ENCODE measurements around the gene EPAS1.

EPAS1 gene

GRCh38 chr2:46326231-46326980, 29.2 kb downstream of the EPAS1 start:
- no peak for DNase-seq

- no peak for DNase-seq
These were observed 30.4 kb downstream of the EPAS1 start for GRCh38 chr2:46327627-46328026.

- DNase-seq = no peak
These were observed 31.1 kb downstream of the EPAS1 start for GRCh38 chr2:46328291-46328690.

- no peak for DNase-seq
These were observed 31.6 kb downstream of the EPAS1 start for GRCh38 chr2:46328829-46329228.

- DNase-seq = no peak
These were observed 32.1 kb downstream of the EPAS1 start for GRCh38 chr2:46329340-46329739.

- no peak for DNase-seq
These were observed 32.9 kb downstream of the EPAS1 start for GRCh38 chr2:46329803-46330775.

- DNase-seq = no peak
These were observed 34.0 kb downstream of the EPAS1 start for GRCh38 chr2:46331109-46331766.

- no peak for DNase-seq
These were observed 35.6 kb downstream of the EPAS1 start for GRCh38 chr2:46332686-46333281.

- no peak for DNase-seq
These were observed 36.7 kb downstream of the EPAS1 start for GRCh38 chr2:46333912-46334311.

GRCh38 chr2:46334389-46335271, 37.4 kb downstream of the EPAS1 start:
- no peak for DNase-seq

GRCh38 chr2:46335391-46336282, 38.4 kb downstream of the EPAS1 start:
- DNase-seq = no peak

GRCh38 chr2:46336283-46336959, 39.2 kb downstream of the EPAS1 start:
- no peak for DNase-seq

- no peak for DNase-seq
These were observed 40.2 kb downstream of the EPAS1 start for GRCh38 chr2:46337208-46337994.

- no peak for DNase-seq
These were observed 41.5 kb downstream of the EPAS1 start for GRCh38 chr2:46338674-46339073.

- DNase-seq = no peak
These were observed 42.0 kb downstream of the EPAS1 start for GRCh38 chr2:46339200-46339599.

- DNase-seq = no peak
These were observed 42.7 kb downstream of the EPAS1 start for GRCh38 chr2:46339676-46340459.

- DNase-seq = no peak
These were observed 43.7 kb downstream of the EPAS1 start for GRCh38 chr2:46340740-46341420.
